ENCODE data around the gene UFSP1.

Gene UFSP1

DNA sequence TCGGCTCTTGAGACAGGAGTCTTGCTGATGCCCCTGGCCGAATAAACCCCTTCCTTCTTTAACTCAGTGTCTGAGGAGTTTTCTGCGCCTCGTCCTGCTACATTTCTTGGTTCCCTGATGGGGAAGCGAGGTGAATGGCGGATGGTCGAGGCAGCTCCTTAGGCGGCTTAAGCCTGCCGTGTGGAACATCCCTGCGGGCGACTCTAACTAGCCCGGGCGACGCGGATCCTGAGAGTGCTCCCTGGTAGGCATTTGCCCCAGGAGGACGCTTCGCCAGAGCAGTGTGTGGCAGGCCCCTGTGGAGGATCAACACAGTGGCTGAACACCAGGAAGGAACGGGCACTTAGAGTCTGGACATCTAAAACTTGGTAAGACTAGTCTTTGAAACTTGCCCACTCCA is 50.2 kb downstream of the UFSP1 start:
- no peak for DNase-seq (ENCODE audit: low read depth, low spot score)
- TF ChIP-seq, protein P1, sequence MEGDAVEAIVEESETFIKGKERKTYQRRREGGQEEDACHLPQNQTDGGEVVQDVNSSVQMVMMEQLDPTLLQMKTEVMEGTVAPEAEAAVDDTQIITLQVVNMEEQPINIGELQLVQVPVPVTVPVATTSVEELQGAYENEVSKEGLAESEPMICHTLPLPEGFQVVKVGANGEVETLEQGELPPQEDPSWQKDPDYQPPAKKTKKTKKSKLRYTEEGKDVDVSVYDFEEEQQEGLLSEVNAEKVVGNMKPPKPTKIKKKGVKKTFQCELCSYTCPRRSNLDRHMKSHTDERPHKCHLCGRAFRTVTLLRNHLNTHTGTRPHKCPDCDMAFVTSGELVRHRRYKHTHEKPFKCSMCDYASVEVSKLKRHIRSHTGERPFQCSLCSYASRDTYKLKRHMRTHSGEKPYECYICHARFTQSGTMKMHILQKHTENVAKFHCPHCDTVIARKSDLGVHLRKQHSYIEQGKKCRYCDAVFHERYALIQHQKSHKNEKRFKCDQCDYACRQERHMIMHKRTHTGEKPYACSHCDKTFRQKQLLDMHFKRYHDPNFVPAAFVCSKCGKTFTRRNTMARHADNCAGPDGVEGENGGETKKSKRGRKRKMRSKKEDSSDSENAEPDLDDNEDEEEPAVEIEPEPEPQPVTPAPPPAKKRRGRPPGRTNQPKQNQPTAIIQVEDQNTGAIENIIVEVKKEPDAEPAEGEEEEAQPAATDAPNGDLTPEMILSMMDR (IDR thresholded peaks at IDR 0.05; ENCODE audit: low read depth, low read length): no peak
- H3K4me3 ChIP-seq (ENCODE audit: low read depth, low read length): no peak overlapping the region
- in situ Hi-C loops (cut with HindIII; ENCODE audit: low sequenced_read_pairs): no loop called here
